RWPE2 (cell line): ENCODE results near the gene ZFPM1.

Experiments
- ATAC-seq: fragments of 200-7000 bp; cut with Tn5 transposase; 3 replicates; pipeline ENCODE4 v1.9.1; 2021; ENCODE audit warnings: low read depth
- DNase-seq: peaks from one replicate; pipeline ENCODE4 v3.0.0-alpha.2; 2020; ENCODE audit warnings: low spot score
- H3K27ac ChIP-seq: fragments of 450-650 bp; 2 replicates; pipeline ENCODE4 v1.5.1; 2017; ENCODE audit warnings: mild to moderate bottlenecking; ENCODE audit not compliant: poor library complexity, severe bottlenecking
- H3K27me3 ChIP-seq: fragments of 250-450 bp; sonication (Bioruptor Pico); 2 replicates; pipeline ENCODE4 v1.5.1; 2021; ENCODE audit warnings: mild to moderate bottlenecking, moderate library complexity; ENCODE audit not compliant: insufficient read depth, poor library complexity, severe bottlenecking
- H3K36me3 ChIP-seq: fragments of 250-450 bp; sonication (Bioruptor Pico); 2 replicates; pipeline ENCODE4 v1.5.1; 2020; ENCODE audit warnings: low read depth, mild to moderate bottlenecking, moderate library complexity
- H3K4me1 ChIP-seq: fragments of 250-450 bp; sonication (Bioruptor Pico); 2 replicates; pipeline ENCODE4 v1.5.1; 2021; ENCODE audit warnings: mild to moderate bottlenecking, moderate library complexity; ENCODE audit not compliant: insufficient read depth, poor library complexity, severe bottlenecking
- H3K4me3 ChIP-seq: fragments of 250-450 bp; sonication (Bioruptor Pico); 2 replicates; pipeline ENCODE4 v1.5.1; 2021; ENCODE audit warnings: mild to moderate bottlenecking, moderate library complexity; ENCODE audit not compliant: severe bottlenecking
- H3K9me3 ChIP-seq: fragments of 250-450 bp; sonication (Bioruptor Pico); 2 replicates; pipeline ENCODE4 v1.5.1; 2021; ENCODE audit warnings: mild to moderate bottlenecking, moderate library complexity; ENCODE audit not compliant: severe bottlenecking
- CTCF ChIP-seq: fragments of 450-650 bp; IDR thresholded peaks from one replicate; pipeline ENCODE4 v1.5.1; 2017; ENCODE audit warnings: mild to moderate bottlenecking, moderate library complexity; ENCODE audit not compliant: poor library complexity, severe bottlenecking

Gene ZFPM1

GRCh38 chr16:88426018-88426417 is 27.1 kb upstream of the ZFPM1 start:
- Histone ChIP-seq H3K4me1 (no peaks in the 10 kb centered on the region), H3K36me3 (no peaks in the 10 kb centered on the region), H3K27me3 (peaks cover 18% of the 10 kb centered on the region), H3K27ac (no peak overlapping the region), H3K9me3 (no peaks in the 10 kb centered on the region), H3K4me3 (no peak overlapping the region)
- DNase-seq (no peak), ATAC-seq (no peak)
- TF ChIP-seq CTCF = no peak

GRCh38 chr16:88427376-88427775 is 25.7 kb upstream of the ZFPM1 start:
- H3K27me3 ChIP-seq = peaks cover 31% of the 10 kb centered on the region
- DNase-seq = no peak
- ATAC-seq = no peak
- H3K27ac ChIP-seq = no peak overlapping the region
- no peak for TF ChIP-seq CTCF
- H3K9me3 ChIP-seq = no peaks in the 10 kb centered on the region
- no peaks in the 10 kb centered on the region for H3K36me3 ChIP-seq
- no peak overlapping the region for H3K4me3 ChIP-seq
- no peaks in the 10 kb centered on the region for H3K4me1 ChIP-seq

GRCh38 chr16:88428156-88428555 is 24.9 kb upstream of the ZFPM1 start:
- no peaks in the 10 kb centered on the region for H3K4me1 ChIP-seq
- no peak for TF ChIP-seq CTCF
- H3K27me3 ChIP-seq = peaks cover 33% of the 10 kb centered on the region
- no peak overlapping the region for H3K27ac ChIP-seq
- H3K4me3 ChIP-seq = no peak overlapping the region
- ATAC-seq (no peak), DNase-seq (no peak)
- H3K9me3 ChIP-seq = no peaks in the 10 kb centered on the region
- no peaks in the 10 kb centered on the region for H3K36me3 ChIP-seq

- DNase-seq = no peak
- Histone ChIP-seq H3K9me3 (no peaks in the 10 kb centered on the region), H3K27ac (no peak overlapping the region), H3K4me1 (no peaks in the 10 kb centered on the region), H3K4me3 (no peak overlapping the region), H3K36me3 (no peaks in the 10 kb centered on the region), H3K27me3 (peaks cover 33% of the 10 kb centered on the region)
- no peak for ATAC-seq
- no peak for TF ChIP-seq CTCF
Observed at GRCh38 chr16:88428616-88429386, 24.3 kb upstream of the ZFPM1 start.
